ENCODE measurements around the gene THBS3. TPM values are rescaled to one million over a fixed set of nuclear protein-coding genes. Genes with fewer than 3 reads are reported as not detected.

THBS3 gene
- total and polyA plus RNA-seq, 9 of the 15 experiments (the other 6 are each of a cell fraction or from before 2014, with no cell fraction given): 0.59 to 8.3 (median 3.2) TPM

- TF ChIP-seq, protein P1, sequence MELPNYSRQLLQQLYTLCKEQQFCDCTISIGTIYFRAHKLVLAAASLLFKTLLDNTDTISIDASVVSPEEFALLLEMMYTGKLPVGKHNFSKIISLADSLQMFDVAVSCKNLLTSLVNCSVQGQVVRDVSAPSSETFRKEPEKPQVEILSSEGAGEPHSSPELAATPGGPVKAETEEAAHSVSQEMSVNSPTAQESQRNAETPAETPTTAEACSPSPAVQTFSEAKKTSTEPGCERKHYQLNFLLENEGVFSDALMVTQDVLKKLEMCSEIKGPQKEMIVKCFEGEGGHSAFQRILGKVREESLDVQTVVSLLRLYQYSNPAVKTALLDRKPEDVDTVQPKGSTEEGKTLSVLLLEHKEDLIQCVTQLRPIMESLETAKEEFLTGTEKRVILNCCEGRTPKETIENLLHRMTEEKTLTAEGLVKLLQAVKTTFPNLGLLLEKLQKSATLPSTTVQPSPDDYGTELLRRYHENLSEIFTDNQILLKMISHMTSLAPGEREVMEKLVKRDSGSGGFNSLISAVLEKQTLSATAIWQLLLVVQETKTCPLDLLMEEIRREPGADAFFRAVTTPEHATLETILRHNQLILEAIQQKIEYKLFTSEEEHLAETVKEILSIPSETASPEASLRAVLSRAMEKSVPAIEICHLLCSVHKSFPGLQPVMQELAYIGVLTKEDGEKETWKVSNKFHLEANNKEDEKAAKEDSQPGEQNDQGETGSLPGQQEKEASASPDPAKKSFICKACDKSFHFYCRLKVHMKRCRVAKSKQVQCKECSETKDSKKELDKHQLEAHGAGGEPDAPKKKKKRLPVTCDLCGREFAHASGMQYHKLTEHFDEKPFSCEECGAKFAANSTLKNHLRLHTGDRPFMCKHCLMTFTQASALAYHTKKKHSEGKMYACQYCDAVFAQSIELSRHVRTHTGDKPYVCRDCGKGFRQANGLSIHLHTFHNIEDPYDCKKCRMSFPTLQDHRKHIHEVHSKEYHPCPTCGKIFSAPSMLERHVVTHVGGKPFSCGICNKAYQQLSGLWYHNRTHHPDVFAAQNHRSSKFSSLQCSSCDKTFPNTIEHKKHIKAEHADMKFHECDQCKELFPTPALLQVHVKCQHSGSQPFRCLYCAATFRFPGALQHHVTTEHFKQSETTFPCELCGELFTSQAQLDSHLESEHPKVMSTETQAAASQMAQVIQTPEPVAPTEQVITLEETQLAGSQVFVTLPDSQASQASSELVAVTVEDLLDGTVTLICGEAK (IDR thresholded peaks at IDR 0.05): no peak
- TF ChIP-seq, protein P1 (CRISPR knock-in tag; IDR thresholded peaks at IDR 0.05): no peak
- no peak for TF ChIP-seq NELFE (IDR thresholded peaks at IDR 0.05; ENCODE audit: insufficient read depth, insufficient read length)
- no peak for TF ChIP-seq GABPA (tag; conservative IDR thresholded peaks at IDR 0.05; ENCODE audit: low read depth)
- TF ChIP-seq, protein P2, sequence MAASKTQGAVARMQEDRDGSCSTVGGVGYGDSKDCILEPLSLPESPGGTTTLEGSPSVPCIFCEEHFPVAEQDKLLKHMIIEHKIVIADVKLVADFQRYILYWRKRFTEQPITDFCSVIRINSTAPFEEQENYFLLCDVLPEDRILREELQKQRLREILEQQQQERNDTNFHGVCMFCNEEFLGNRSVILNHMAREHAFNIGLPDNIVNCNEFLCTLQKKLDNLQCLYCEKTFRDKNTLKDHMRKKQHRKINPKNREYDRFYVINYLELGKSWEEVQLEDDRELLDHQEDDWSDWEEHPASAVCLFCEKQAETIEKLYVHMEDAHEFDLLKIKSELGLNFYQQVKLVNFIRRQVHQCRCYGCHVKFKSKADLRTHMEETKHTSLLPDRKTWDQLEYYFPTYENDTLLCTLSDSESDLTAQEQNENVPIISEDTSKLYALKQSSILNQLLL (CRISPR knock-in tag; IDR thresholded peaks at IDR 0.05; ENCODE audit: borderline replicate concordance): no peak
Measured at GRCh38 chr1:155247667-155248553, 40.2 kb upstream of the THBS3 start (continued).
